Measurements from ENCODE around the gene DUSP22. TPM values are rescaled to one million over a fixed set of nuclear protein-coding genes. Genes with fewer than 3 reads are reported as not detected.

DUSP22 gene
- total RNA-seq, 1 donor from 2014 or later = 40.0 TPM

- DNase-seq (ENCODE audit: low spot score) = no peak
- H3K27me3 ChIP-seq = no peaks in the 10 kb centered on the region
- no peaks in the 10 kb centered on the region for H4K20me1 ChIP-seq (ENCODE audit: low read depth)
- no peak overlapping the region for H3K4me3 ChIP-seq
- H3K9me3 ChIP-seq (ENCODE audit: low read depth) = peaks cover 4% of the 10 kb centered on the region
- Mint-ChIP-seq H3K36me3 (peaks cover 8% of the 10 kb centered on the region), H3K27me3 (ENCODE audit: insufficient read depth, low read depth) (peaks cover 13% of the 10 kb centered on the region), H3K27ac (no peak overlapping the region), H3K9me3 (peaks cover 57% of the 10 kb centered on the region), H3K4me3 (no peak overlapping the region), H3K4me1 (no peaks in the 10 kb centered on the region)
- H2AFZ ChIP-seq (replicated peaks) = no peak overlapping the region
- no peaks in the 10 kb centered on the region for H3F3A ChIP-seq (ENCODE audit: low read depth)
- no peaks in the 10 kb centered on the region for H3K79me2 ChIP-seq (ENCODE audit: low read depth)
- no peak overlapping the region for H3K27ac ChIP-seq
- no peak overlapping the region for H3K9ac ChIP-seq
- no peak overlapping the region for H3K4me2 ChIP-seq
- H3K4me1 ChIP-seq = no peaks in the 10 kb centered on the region
- no peaks in the 10 kb centered on the region for H3K36me3 ChIP-seq
- TF ChIP-seq EZH2 (IDR thresholded peaks at IDR 0.05) = no peak
- TF ChIP-seq CTCF (IDR thresholded peaks at IDR 0.05) = no peak
- TF ChIP-seq EZH2phosphoT487 (IDR thresholded peaks at IDR 0.05) = no peak
Observed at GRCh38 chr6:343226-343935, 51.1 kb downstream of the DUSP22 start.

GRCh38 chr6:343960-344815, 51.9 kb downstream of the DUSP22 start:
- H3K4me2 ChIP-seq = no peak overlapping the region
- no peaks in the 10 kb centered on the region for H3K4me1 ChIP-seq
- peaks cover 15% of the 10 kb centered on the region for H3K27me3 Mint-ChIP-seq (ENCODE audit: insufficient read depth, low read depth)
- peaks cover 63% of the 10 kb centered on the region for H3K9me3 Mint-ChIP-seq
- no peak overlapping the region for H3K9ac ChIP-seq
- H3K27ac ChIP-seq = no peak overlapping the region
- DNase-seq (ENCODE audit: low spot score) = no peak
- H3K9me3 ChIP-seq (ENCODE audit: low read depth) = peaks cover 4% of the 10 kb centered on the region
- no peak overlapping the region for H3K4me3 Mint-ChIP-seq
- no peaks in the 10 kb centered on the region for H3F3A ChIP-seq (ENCODE audit: low read depth)
- H2AFZ ChIP-seq (replicated peaks) = no peak overlapping the region
- H3K79me2 ChIP-seq (ENCODE audit: low read depth) = no peaks in the 10 kb centered on the region
- no peak overlapping the region for H3K4me3 ChIP-seq
- H4K20me1 ChIP-seq (ENCODE audit: low read depth) = no peaks in the 10 kb centered on the region
- peaks cover 13% of the 10 kb centered on the region for H3K36me3 Mint-ChIP-seq
- no peaks in the 10 kb centered on the region for H3K4me1 Mint-ChIP-seq
- no peaks in the 10 kb centered on the region for H3K27me3 ChIP-seq
- TF ChIP-seq CTCF (IDR thresholded peaks at IDR 0.05) = no peak
- TF ChIP-seq EZH2 (IDR thresholded peaks at IDR 0.05) = no peak
- TF ChIP-seq EZH2phosphoT487 (IDR thresholded peaks at IDR 0.05) = no peak
- H3K27ac Mint-ChIP-seq = no peak overlapping the region
- no peaks in the 10 kb centered on the region for H3K36me3 ChIP-seq

- no peak overlapping the region for H3K27ac ChIP-seq
- no peak overlapping the region for H2AFZ ChIP-seq (replicated peaks)
- no peaks in the 10 kb centered on the region for H4K20me1 ChIP-seq (ENCODE audit: low read depth)
- peaks cover 65% of the 10 kb centered on the region for H3K9me3 Mint-ChIP-seq
- TF ChIP-seq CTCF (IDR thresholded peaks at IDR 0.05) = no peak
- no peak for TF ChIP-seq EZH2phosphoT487 (IDR thresholded peaks at IDR 0.05)
- no peak for TF ChIP-seq EZH2 (IDR thresholded peaks at IDR 0.05)
- H3K4me3 Mint-ChIP-seq = no peak overlapping the region
- no peaks in the 10 kb centered on the region for H3K79me2 ChIP-seq (ENCODE audit: low read depth)
- H3K4me1 ChIP-seq = no peaks in the 10 kb centered on the region
- no peaks in the 10 kb centered on the region for H3F3A ChIP-seq (ENCODE audit: low read depth)
- no peaks in the 10 kb centered on the region for H3K9me3 ChIP-seq (ENCODE audit: low read depth)
- H3K36me3 ChIP-seq = no peaks in the 10 kb centered on the region
- H3K4me1 Mint-ChIP-seq = no peaks in the 10 kb centered on the region
- no peak overlapping the region for H3K27ac Mint-ChIP-seq
- H3K4me3 ChIP-seq = no peak overlapping the region
- peaks cover 13% of the 10 kb centered on the region for H3K27me3 Mint-ChIP-seq (ENCODE audit: insufficient read depth, low read depth)
- no peaks in the 10 kb centered on the region for H3K27me3 ChIP-seq
- H3K4me2 ChIP-seq = no peak overlapping the region
- H3K9ac ChIP-seq = no peak overlapping the region
- no peak for DNase-seq (ENCODE audit: low spot score)
- peaks cover 14% of the 10 kb centered on the region for H3K36me3 Mint-ChIP-seq
Observed at GRCh38 chr6:344816-345340, 52.6 kb downstream of the DUSP22 start.
